NOMO-1 treated with DMSO at 0.1 percent for 48 hours (cell line): Measurements from ENCODE around the gene TAOK3.
A peak's percentile ranks its signal among the peaks of the same experiment; 100 is the strongest.
"Not testable (repeated sequence)": the region's sequence is repeated elsewhere in the genome, so short reads cannot be mapped to it uniquely, and the experiment has no call there.

ENCODE experiments used
- DNase-seq: peaks from one replicate; lab custom pipeline; 2025; ENCODE audit not compliant: unreplicated experiment; lab: John Stamatoyannopoulos, UW

TAOK3 gene

DNA sequence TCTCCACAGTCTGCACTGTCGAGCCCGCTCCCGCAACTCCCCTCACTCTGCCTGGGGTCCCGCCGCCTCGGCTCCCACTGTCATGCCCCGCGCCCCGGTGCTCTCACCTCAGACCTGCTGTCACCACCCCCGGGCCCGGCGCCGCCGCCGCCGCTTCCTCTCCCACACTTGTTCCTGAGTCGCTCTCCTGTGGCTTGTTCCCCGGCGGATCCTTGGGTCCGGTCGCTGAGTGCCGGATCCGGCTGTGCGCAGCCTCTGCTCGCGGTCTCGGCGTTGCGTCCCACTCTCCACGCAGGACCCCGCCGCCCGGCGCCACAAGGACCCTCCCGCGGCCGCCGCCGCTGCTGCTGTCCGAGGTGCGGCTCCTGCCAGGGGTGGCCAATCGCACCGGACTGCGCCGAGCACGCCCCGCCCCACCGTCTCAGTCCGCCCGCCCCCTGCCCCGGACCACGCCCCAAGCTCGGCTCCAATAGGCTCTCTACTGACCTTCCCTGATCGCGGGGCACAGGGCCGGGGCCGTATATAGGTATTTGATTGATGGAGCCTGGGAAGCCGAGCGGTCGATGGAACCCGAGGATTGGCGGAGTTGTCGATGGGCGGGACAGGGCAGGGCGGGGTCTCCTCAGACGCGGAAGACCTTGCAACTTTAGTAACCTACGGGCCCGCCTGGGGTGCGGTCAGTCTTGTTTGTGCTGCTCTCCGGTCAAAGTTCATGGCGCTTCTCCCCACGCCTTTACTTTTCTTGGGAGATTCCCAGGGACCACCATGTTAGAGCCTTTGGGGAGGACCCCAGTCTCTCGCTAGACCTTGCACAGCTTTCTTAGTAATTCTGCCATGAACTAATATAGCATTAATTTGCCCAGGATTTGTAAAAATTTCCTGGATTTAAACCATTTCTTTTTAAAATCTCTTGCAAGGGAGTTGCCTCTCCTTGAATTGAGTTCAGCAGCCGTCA is at the start of gene TAOK3:
Gene TAOK3 (minus strand): TSS at position 367 of the 955 bp plus-strand sequence. CDS start 117,340 bp downstream, outside the sequence.
- peak; percentile 99 for DNase-seq

DNA sequence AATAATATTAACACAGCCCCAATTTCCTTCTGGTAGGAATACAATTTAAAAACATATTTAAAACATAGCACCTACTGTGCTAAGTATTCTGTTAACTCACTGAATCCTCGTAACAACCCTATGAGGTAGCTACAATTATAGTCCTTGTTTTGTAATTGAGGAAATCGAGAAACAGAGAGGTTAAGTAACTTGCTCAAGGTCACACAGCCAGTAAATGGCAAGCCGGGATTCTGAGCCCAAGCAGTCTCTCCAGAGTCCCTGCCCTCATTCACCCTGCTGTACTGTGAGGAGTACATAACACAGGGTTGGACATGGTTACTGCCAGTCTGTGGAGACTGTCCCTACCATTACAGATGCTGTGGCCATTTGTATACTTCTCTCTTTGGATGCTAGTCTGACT is 48.0 kb upstream of the TAOK3 start:
- DNase-seq, result no peak

DNA sequence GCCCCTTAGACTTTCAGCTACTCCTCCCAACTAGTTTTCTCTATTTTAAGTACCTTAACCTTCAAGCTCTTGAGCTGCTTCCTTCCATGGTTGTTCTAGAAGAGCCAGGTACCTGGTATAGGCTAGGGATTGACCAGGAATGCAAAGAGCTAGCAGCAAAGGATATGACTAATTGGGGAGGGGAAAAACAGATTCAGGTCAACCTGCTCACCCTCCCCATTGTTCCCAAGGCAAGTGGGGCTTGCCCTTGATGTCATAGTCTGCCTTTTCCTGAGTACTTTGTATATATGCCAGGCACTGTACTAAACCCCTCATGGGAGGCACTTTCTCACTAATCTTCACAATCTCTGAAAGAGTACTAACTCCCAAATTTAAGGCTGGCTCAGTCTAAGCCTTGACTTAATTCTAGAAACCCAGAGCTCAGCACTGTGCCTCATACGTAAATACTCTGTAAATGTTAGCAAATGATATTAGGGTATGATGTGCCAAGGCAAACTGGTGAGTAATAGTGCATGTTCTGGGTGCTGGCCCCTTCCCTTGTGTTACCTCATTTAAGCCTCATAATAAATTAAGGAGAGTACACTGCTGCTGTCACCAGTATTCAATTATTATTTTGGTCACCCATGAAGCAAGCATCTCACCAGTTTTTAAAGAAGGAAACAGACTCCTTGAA is 45.8 kb upstream of the TAOK3 start:
- DNase-seq, result no peak

DNA sequence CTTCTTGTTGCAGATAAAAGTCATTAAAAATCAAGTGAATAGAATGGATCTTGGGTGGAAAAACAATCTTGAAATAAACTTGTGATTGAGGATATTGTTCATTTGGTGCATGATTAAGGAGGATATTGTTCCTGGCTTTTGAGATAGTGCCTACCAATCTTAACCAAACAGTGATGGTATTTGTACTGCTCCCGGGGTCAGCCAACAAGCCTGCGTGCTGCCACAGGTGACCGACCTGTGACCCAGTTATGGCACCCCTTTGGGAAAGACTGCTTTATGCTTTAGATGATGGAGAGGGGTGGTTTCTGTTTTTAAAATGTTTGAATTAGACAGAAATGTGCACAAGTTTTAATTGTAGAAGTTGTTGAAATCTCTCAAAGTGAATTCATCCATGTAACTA is 45.2 kb upstream of the TAOK3 start:
- no peak for DNase-seq

DNA sequence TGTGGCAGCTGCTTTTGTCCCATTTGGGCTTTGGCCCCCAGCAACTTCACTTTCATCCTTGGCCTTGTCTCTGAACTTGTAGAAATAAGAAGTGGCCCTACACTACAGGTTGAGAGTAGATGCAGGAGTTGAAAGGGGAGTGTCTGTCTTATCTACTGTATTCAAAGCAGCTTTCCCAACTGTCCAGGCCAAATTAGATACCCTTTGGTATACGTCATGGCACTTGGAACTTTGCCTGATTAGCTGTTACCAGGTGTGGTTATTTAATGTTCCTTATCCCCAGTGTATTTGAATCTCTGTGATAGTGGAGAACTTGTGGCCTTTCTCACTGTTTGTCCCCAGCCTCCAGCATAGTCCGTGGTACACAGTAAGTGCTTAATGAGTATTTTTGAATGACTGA is 37.1 kb upstream of the TAOK3 start:
- no peak for DNase-seq

DNA sequence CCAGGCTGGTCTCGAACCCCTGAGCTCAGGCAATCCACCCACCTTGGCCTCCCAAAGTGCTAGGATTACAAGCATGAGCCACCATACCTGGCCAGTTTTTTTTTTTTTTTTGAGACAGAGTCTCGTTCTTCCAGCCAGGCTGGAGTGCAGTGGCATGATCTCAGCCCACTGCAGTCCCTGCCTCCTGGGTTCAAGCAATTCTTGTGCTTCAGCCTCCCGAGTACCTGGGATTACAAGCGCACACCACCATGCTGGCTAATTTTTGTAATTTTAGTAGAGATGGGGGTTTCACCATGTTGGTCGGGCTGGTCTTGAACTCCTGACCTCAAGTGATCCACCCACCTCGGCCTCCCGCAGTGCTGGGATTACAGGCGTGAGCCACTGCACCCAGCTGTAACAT is 35.5 kb upstream of the TAOK3 start:
- not testable (repeated sequence) for DNase-seq

DNA sequence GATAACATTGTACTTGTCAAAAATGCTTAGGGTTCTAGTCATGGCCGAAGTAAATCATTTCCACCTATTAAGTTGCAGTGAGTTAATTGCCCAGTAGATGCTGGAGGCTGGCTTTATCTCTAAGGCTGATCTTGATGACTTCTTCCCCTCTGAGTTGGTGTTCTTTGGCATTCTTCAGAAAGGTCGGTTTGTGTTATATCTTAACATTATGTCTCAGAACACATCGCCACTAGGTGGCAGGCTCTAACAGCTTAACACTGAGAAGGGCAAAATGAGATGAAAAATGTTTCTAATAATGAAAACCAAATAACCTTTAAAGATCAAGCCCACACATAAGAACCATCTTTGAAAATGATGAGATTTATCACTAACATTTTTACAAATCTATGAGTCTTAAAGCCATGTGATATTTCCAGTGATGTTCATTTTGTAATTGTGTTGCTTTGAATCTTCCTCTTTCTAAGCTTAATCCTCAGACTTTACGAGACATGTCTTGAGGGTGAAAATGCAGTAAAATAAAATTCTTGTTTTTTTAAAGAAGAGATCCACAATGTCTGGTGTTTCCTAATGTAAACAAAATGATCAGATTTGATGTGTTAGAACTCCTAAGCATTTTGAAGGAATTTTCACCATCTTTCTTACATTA is 32.3 kb upstream of the TAOK3 start:
- peak; percentile 35 for DNase-seq

DNA sequence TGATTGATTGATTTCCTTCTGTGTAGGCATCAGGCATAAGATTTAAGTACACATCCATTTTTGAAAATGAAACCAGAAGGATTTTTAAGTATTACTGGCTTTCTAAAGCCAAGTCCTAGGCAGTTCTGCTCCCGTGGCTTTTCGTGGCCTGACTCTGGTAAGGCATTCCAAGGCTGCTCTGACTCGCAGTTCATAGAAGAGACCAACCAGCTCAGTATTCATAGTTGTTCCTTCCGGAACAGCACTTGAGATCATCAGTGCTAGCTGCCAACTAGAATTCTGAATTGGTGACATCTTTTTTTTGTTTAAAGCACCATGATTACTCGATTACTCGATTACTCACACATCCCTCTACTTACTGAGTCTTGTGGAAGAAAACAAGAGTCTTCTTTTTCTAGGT is 29.5 kb upstream of the TAOK3 start:
- no peak for DNase-seq

DNA sequence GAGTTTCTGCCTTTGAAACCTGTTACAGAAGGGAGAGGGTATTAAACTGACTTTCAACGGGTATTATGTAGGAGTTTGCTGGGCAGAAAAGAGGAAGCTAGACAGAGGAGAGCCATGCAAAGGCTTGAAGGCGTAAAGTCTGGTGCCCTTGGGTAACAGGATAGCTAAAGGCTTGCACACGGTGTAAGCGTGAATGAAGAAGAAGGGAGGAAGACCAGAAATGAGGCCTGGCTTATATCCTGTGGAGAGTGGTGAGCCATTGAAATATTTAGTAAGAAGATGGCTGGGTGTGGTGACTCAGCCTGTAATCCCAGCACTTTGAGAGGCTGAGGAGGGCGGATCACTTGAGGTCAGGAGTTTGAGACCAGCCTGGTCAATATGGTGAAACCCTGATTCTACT is 26.2 kb upstream of the TAOK3 start:
- DNase-seq, result peak; percentile 48

DNA sequence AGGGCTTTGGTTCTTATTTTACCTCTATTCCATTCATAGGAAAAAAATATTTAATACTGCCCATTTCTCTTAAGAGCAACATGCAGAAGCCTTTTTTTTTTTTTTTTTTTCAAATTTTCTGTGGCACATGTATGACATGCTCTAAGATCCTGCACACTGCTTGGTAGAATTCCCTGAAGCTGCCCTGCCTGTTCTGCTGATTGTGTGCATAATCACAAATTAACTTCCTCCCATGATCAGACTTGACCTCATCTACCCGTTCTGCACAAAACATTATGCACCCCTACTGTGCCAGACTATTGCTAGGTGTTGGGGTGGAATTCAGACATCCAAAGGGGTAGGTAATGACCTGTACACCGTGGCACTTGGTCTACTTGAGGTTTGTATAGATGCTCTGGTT is 25.8 kb upstream of the TAOK3 start:
- DNase-seq, result no peak

DNA sequence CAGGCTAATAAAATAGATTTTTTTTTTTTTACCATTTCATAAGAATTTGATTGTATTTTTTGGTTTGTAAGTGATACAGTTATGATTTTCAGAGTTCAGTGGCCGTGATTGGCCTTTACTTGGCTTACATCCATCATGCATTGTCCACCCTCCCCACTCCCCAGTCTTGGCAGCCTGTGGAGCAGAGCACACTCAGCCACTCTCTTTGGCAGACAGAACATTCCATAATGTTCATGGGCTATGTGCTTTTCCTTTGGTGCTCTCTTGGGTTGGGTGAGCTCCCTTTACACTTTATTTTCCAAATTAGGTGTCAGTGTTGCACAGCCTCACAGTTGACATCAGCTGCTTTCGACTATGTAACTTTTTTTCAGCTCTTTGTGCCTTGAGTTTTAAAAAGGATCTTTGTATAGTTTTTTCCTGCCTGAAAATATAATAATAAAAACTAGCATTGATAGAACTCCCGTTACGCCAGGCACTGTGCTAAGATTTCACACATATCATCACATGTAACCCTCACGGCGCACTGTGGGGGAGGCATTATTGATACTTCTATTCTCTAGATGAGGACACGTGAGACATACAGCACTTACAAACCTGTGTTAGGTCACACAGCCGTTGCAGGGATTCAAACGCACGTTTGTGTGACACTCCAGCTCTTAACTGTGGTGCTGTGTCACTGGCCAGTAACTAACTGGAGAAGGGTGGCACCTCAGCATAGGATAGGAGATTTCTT is 25.2 kb upstream of the TAOK3 start:
- no peak for DNase-seq

DNA sequence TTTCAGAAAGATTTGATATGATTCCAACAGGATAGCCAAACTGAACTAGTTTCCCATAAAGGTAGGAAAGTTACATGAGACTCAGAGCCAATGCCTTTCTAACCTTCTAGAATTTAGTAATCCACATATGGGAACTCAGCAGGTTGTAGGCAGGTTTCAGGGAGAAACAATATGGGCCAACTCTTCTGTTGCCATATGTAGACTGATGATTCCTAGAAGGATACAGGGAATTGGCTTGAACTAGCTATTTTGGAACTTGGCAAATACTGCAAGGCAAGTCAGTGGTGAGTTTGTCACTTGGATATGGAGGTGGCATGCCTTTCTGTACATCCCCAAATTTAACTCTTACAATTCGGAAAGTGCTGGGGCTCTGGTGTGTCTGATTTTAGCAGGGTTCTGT is 19.1 kb upstream of the TAOK3 start:
- no peak for DNase-seq

DNA sequence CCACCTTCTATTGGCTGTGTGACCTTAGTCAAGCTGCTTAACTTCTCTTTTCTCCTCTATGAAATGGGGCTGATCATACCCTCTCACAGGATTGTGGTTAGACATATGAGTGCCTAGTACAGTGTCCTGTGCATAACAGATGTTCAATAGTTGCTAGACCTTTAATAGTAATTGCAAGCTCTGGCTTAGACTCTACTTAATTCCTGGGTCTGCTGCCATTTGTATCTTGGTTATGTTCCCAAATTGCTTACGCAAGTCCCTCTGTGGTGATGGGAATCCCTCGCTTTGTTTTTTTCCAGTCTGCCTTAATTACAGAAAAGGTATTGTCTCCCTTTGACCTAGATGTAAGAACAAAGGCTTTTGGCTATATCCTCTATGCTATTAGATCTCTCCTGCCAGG is 18.7 kb upstream of the TAOK3 start:
- DNase-seq, result no peak

DNA sequence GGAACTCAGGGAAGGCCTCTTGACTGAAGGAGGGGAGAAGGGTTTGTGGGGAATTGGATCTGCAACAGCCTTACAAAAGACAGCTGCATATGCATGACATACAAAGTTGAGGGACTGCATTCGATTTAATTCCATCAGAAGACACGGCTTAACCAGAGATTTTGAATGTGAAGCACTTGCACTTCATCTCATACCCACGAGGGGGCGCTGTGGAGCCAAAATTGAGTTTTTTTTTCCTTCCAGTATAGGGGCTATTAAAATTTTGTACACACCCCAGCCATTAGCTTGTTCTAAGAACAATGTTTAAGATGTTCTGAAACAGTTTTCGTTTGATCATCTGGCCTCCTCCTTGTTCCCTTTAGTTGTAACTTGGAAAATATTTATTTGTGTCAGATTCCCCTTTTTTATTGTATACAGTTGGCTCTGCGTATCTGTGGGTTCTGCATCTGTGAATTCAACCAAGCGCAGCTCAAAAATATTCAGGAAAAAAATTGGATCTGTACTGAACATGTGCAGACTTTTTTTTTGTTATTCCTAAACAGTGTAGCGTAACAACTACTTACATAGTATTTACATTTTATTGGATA is 5.3 kb upstream of the TAOK3 start:
- peak; percentile 56 for DNase-seq

DNA sequence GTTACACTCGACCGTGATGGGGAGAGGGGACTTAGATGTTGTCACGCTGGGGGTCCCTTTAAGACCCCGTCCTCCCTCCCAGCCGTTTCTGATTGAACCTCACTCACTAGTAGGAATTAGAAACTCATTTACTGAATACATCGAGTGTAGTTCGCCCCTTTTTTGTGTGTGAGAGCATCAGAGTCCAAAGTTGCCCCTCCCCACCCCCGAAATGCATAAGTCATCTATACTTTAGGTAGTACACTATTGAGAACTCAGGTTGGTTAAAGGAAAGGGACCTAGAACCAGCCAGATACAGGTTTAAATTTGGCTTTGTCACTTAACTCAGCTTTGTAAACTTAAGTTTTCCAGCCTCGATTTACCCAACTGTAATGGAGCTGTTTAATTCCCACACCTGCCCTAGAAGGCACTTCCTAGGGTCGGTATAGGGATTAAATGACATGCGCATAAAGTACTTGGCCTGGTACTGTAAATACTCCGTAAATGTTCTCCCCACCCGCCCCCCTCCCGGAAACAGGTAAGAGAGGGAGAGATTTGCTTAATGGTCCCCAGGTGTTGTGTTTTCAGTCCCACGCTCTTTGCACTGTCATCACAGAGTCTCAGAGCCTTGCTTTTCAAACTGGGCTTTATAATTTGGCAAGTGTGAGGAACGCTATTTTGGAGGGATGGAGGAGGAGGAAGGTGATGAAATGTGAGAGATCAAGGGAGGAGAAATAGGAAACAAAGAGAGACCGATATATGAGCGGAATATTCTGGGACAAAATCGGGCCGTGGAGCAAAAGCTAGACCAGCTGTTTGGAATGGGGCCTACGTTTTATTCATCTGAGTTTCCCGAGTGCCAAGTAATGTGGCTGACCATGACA is 4.5 kb upstream of the TAOK3 start:
- DNase-seq, result no peak

DNA sequence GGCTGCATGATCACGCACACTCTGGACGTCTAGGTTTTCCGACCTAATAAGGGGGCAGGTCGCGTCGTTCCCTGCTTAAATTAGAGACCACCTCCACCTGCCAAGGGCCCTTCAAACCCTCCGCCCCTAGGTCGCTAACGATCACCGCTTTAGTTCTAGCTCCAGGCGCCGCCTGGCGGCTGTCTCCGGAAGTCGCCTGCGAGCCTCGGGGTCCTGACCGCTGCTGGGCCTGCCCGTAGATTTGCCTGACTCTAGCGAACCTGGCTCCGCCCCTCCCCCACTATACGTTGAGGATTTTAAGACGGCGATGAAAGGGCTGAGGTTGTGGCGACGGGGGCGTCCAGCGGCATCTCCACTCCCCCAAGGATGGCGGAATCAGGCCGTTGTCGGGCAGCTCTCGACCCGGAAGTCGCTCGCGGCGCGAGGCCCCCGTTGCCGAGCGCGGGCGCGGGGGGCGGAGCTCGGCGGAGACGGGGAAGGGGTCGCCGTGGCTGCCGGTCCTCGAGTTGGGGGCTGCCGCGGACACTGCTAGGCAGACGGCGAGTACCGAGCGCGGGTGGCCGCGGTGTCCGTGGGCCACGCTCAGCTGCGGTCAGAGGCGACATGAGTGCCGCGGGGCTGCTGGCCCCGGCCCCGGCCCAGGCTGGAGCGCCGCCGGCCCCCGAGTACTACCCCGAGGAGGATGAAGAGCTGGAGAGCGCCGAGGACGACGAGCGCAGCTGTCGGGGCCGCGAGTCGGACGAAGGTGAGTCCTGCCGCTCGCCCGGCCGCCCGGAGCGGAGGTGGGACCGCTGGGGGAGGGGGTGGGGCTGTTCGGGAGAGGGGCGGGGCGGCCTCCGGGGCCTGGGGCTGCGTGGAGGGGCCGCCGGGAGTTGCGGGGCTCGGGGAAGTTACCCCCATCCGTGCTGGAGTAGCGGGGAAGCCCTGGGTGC is 3.6 kb upstream of the TAOK3 start, which contains the start of gene SUDS3:
Gene SUDS3 (plus strand): TSS at position 467 of the 932 bp plus-strand sequence. CDS start 137 bp downstream, at position 604.
- peak; percentile 73 for DNase-seq

DNA sequence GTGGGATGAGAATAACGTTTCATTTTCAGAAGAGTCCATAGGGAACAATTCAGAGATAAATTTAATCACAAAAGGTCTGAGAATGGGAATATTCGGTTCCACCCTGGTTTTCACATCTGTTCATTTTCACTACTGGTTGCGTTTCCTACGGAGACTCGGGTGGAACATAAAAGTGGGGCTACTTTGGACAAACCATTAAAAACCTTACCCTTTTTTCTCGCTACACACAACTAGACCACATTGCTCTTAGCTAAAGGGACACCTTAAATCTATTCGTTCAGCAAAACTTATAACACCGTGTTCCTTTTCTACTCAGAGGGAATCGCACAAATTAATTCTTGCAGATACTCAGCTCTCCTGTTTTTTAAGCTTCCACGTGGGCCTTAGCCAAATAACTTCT is 2.6 kb upstream of the TAOK3 start:
- DNase-seq, result no peak

DNA sequence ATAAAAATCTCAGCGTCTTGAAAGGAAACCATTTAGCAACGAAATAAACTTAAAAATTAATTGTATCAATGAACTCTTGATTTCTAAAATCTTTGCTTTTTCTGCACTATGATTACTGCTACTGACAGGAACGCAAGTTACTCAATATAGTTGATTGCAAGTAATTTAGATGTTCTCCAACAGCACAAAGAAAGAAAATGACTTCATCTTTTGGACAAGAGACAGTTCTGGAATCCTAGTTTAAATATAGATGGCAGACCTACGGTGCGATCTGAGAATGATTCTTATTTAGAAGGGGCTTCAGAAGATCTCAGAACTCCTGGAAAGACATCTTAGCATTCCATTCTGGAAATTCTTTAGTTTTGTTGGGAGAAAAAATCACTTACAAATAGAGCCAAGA is 2.2 kb upstream of the TAOK3 start:
- no peak for DNase-seq
